HL-60 (cell line): ENCODE measurements around the gene SERPINE1.

Experiments
- DNase-seq, 2 experiments: peaks; one replicate each; pipeline ENCODE4 v3.0.0-alpha.2; 2010 to 2020; ENCODE audit warnings: low read depth in 1 of 2, low spot score in 1 of 2
- H3K27ac ChIP-seq: fragments of 250-450 bp; sonication (Bioruptor Pico); replicated peaks from 2 replicates; pipeline ENCODE4 v1.5.1; 2020; ENCODE audit warnings: mild to moderate bottlenecking, moderate library complexity
- H3K27me3 ChIP-seq: fragments of 250-450 bp; sonication (Bioruptor Pico); 2 replicates; pipeline ENCODE4 v1.5.1; 2021; ENCODE audit warnings: mild to moderate bottlenecking, moderate library complexity; ENCODE audit not compliant: insufficient read depth, poor library complexity, severe bottlenecking
- H3K4me3 ChIP-seq: replicated peaks from 2 replicates; pipeline ENCODE4 v1.5.1; 2011; ENCODE audit warnings: mild to moderate bottlenecking, control low read depth, low read length; ENCODE audit not compliant: insufficient read depth
- GABPA ChIP-seq: IDR thresholded peaks from 2 replicates; pipeline ENCODE4 v1.6.1; 2012; ENCODE audit warnings: low read depth
- POLR2AphosphoS5 ChIP-seq: IDR thresholded peaks from 2 replicates; pipeline ENCODE4 v1.6.1; 2012; ENCODE audit warnings: low read depth
- SPI1 ChIP-seq: IDR thresholded peaks from 2 replicates; pipeline ENCODE4 v1.6.1; 2012; ENCODE audit warnings: low read depth, mild to moderate bottlenecking, borderline replicate concordance
- TF ChIP-seq, protein P1 (sequence below): IDR thresholded peaks from 2 replicates; pipeline ENCODE4 v1.6.1; 2012; ENCODE audit warnings: low read depth; ENCODE audit not compliant: insufficient replicate concordance
- TF ChIP-seq, protein P2 (sequence below): IDR thresholded peaks from one replicate; pipeline ENCODE4 v1.5.1; 2011; ENCODE audit warnings: low read length, control low read depth, inconsistent platforms; ENCODE audit not compliant: insufficient read depth

SERPINE1 gene

DNA sequence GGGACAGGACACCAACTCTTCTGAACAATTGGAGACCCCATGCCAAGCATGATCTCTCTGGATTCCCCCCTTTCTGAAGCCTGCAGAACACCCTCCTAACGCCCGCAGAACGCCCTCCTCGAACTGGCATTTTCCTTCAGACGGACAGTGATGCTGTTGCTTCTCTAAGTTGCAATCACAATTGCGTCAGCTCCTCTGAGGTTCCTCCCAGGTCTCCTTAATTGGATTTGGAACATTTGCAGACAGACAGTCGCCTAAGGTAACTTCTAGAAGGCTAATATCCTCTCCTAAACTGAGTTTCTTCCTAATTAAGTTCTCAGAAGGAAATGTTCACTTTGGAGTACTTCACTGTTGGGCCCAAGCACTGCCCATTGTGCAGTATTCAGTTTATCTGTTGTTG lies 20.5 kb upstream of the SERPINE1 start:
- 0 out of 2 replicates have a peak overlapping the region, but pooled peaks have one; percentile 1 for H3K27ac ChIP-seq
- TF ChIP-seq, protein P1, sequence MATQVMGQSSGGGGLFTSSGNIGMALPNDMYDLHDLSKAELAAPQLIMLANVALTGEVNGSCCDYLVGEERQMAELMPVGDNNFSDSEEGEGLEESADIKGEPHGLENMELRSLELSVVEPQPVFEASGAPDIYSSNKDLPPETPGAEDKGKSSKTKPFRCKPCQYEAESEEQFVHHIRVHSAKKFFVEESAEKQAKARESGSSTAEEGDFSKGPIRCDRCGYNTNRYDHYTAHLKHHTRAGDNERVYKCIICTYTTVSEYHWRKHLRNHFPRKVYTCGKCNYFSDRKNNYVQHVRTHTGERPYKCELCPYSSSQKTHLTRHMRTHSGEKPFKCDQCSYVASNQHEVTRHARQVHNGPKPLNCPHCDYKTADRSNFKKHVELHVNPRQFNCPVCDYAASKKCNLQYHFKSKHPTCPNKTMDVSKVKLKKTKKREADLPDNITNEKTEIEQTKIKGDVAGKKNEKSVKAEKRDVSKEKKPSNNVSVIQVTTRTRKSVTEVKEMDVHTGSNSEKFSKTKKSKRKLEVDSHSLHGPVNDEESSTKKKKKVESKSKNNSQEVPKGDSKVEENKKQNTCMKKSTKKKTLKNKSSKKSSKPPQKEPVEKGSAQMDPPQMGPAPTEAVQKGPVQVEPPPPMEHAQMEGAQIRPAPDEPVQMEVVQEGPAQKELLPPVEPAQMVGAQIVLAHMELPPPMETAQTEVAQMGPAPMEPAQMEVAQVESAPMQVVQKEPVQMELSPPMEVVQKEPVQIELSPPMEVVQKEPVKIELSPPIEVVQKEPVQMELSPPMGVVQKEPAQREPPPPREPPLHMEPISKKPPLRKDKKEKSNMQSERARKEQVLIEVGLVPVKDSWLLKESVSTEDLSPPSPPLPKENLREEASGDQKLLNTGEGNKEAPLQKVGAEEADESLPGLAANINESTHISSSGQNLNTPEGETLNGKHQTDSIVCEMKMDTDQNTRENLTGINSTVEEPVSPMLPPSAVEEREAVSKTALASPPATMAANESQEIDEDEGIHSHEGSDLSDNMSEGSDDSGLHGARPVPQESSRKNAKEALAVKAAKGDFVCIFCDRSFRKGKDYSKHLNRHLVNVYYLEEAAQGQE = no peak
- TF ChIP-seq SPI1 = peak; percentile 10; the same call in 1 of the 2 replicates
- H3K27me3 ChIP-seq = no peaks in the 10 kb centered on the region
- no peak overlapping the region for H3K4me3 ChIP-seq
- peak in 1 of 2 experiments; percentile 58 for DNase-seq

DNA sequence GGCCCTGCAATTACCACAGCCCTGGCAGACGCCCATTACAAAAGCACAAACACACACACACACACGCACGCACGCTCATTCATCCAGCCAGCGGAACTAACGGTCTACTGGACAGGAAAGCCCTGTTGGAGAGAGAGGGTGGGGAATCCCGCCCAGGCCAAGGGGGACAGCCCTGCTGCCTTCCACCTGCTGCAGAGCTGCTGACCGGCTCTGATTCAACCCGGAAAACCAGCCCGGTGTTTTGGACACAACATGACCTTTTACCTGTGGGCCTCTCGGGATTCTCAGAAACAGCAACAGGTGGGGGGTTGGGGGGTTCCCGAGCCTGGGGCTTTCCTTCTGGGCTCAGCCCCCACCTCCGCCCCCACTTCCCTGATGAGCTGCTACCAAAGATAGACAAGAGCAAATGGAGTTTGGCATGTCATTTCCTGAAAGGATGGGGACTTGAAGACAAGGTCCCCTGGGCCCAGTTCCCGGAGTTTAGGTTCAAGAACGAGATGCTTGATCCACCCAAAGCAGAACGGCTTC lies 18.5 kb upstream of the SERPINE1 start:
- Histone ChIP-seq H3K27me3 (no peaks in the 10 kb centered on the region), H3K27ac (peak overlapping the region; percentile 66)
- peak; percentile 78 to 96 for DNase-seq

DNA sequence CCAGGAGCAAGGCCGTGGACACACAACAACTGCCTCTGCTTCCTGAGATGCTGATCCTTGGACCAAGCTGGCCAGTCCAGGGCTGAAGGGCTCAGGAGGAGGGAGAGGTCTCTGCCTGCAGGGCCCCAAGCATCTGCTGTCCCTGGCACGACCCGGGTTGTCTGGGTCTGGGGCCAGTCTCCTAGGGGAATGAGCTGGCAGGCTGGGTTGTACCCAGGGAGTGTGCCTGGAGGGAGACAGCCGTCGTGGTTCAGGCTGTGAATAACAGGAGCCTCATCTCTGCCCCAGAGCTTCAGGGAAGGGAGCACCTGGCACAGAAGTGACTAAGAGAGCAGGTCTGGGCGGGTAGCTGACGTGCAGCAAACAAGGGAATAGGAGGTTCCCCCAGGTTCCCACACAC lies 17.9 kb upstream of the SERPINE1 start:
- Histone ChIP-seq H3K4me3 (no peak overlapping the region), H3K27ac (peak overlapping the region; percentile 66), H3K27me3 (no peaks in the 10 kb centered on the region)
- no peak for TF ChIP-seq GABPA
- TF ChIP-seq, protein P2, sequence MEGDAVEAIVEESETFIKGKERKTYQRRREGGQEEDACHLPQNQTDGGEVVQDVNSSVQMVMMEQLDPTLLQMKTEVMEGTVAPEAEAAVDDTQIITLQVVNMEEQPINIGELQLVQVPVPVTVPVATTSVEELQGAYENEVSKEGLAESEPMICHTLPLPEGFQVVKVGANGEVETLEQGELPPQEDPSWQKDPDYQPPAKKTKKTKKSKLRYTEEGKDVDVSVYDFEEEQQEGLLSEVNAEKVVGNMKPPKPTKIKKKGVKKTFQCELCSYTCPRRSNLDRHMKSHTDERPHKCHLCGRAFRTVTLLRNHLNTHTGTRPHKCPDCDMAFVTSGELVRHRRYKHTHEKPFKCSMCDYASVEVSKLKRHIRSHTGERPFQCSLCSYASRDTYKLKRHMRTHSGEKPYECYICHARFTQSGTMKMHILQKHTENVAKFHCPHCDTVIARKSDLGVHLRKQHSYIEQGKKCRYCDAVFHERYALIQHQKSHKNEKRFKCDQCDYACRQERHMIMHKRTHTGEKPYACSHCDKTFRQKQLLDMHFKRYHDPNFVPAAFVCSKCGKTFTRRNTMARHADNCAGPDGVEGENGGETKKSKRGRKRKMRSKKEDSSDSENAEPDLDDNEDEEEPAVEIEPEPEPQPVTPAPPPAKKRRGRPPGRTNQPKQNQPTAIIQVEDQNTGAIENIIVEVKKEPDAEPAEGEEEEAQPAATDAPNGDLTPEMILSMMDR = no peak
- TF ChIP-seq, protein P1 = no peak
- TF ChIP-seq POLR2AphosphoS5 = no peak
- no peak for TF ChIP-seq SPI1
- DNase-seq = no peak

More for the DNA sequence above, 18.5 kb upstream of the SERPINE1 start:
- TF ChIP-seq, protein P1 = no peak
- TF ChIP-seq GABPA (peak; percentile 45; the same call in 1 of the 2 replicates), POLR2AphosphoS5 (peak; percentile 82), SPI1 (peak; percentile 1; the same call in 1 of the 2 replicates)
- TF ChIP-seq, protein P2 = no peak
- H3K4me3 ChIP-seq = no peak overlapping the region
